Upper lobe of right lung (tissue), 1 donor: ENCODE data around the gene SAMD3. TPM values are rescaled to one million over a fixed set of nuclear protein-coding genes. Genes with fewer than 3 reads are reported as not detected.
"Not testable (repeated sequence)": the region's sequence is repeated elsewhere in the genome, so short reads cannot be mapped to it uniquely, and the experiment has no call there.

Source experiments
- ATAC-seq: fragments of 200-7000 bp; cut with Tn5 transposase; one replicate; pipeline ENCODE4 v1.9.1; 2020; ENCODE audit warnings: mild to moderate bottlenecking, moderate library complexity
- DNase-seq: peaks from one replicate; pipeline ENCODE4 v3.0.0-alpha.2; 2020
- H3K27ac ChIP-seq: fragments of 200-600 bp; one replicate; pipeline ENCODE4 v1.8.0; 2022
- H3K27me3 ChIP-seq: fragments of 200-600 bp; one replicate; pipeline ENCODE4 v1.8.0; 2022; ENCODE audit warnings: mild to moderate bottlenecking
- H3K36me3 ChIP-seq: fragments of 200-600 bp; one replicate; pipeline ENCODE4 v1.8.0; 2022
- H3K4me1 ChIP-seq: fragments of 200-600 bp; one replicate; pipeline ENCODE4 v1.8.0; 2022
- H3K4me3 ChIP-seq: fragments of 200-600 bp; one replicate; pipeline ENCODE4 v1.8.0; 2022; ENCODE audit warnings: mild to moderate bottlenecking
- H3K9me3 ChIP-seq: fragments of 200-600 bp; one replicate; pipeline ENCODE4 v1.8.0; 2022
- CTCF ChIP-seq: fragments of 200-600 bp; IDR thresholded peaks from one replicate; pipeline ENCODE4 v1.8.0; 2022; ENCODE audit warnings: antibody characterized with exemption
- intact Hi-C: fragments of 100-400 bp; cut with DNase I; formaldehyde crosslinking; loops from one replicate; pipeline ENCODE4 v1.11.0; 2022
- total RNA-seq: library from RNA; stranded (reverse); fragmentation: NEBNext Ultra II Directional; extraction: Animal tissue kit (Norgen Biotek cat#: 25700); gene quantifications from one replicate; pipeline ENCODE4 v1.2.1, GENCODE V29; 2021
- donor health status: DM: no; HTN: yes; CAD: no; lungs with severe emphysema.

The SAMD3 gene
- total RNA-seq, 1 donor from 2014 or later, result 5.2 TPM

DNA sequence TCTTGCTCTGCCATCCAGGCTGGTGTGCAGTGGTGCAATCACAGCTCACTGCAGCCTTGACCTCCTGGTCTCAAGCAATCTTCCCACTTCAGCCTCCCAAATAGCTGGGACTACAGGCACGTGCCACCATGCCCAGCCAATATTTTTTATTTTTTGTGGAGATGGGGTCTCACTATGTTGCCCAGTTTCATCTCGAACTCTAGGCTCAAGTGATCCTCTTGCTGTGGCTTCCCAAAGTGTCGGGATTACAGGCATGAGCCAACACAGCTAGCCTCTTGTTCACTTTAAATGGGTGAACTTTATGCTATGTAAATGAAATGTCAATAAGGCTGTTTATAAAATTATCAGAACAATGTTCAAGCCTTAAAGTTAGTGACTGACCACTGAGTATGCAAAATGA lies 37.1 kb downstream of the SAMD3 start:
- ATAC-seq, result no peak
- Histone ChIP-seq H3K4me3 (no peak overlapping the region), H3K27ac (no peak overlapping the region), H3K9me3 (no peaks in the 10 kb centered on the region), H3K27me3 (no peaks in the 10 kb centered on the region), H3K4me1 (no peaks in the 10 kb centered on the region), H3K36me3 (no peaks in the 10 kb centered on the region)
- intact Hi-C loops, result no loop called here
- TF ChIP-seq CTCF, result no peak
- no peak for DNase-seq

DNA sequence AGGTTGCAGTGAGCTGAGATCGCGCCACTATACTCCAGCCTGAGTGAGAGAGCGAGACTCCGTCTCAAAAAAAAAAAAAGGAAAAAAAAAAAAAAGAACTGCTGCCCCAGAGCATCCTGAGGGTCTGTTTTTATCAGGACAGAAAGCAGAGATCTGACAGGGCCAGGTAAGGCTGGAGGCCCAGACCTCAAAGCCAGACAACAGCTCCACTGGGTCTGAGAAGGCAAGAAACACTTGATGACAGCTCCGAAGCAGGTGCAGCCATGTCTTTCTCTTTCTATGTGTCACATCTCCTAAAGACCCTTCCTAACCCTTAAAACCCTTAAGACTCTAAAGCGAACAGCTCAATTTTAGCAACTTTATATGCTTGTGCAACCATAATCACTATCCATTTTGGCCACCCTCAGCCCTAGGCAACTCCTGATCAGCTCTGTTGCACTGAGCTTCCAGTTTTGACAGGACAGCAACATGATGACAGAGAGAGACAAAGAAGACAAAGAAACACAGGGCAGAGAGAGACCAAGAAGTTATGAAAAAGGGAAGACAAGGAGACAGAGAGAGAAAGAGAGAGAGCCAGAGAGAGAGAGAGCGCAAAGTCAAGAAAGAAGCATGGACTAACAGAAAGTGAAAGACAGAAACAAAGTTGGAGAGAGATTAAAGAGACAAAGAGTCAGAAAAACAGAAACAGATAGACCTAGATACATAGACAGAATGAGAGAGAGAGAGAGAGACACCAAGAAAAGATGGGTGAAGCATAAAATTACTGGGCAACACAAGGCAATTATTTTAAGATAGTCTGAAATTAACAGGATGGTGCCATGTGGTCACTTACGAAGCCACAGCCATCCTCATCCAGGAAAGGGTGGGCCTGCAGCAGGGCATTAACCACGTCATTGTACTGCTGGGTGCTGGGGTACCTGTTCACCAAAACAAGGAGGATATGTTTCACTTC lies 39.2 kb downstream of the SAMD3 start:
- no peak for DNase-seq
- TF ChIP-seq CTCF, result no peak
- no peak for ATAC-seq

GRCh38 chr6:130182466-130182865 lies 40.3 kb downstream of the SAMD3 start:
- Histone ChIP-seq H3K4me3 (no peak overlapping the region), H3K4me1 (no peaks in the 10 kb centered on the region), H3K9me3 (no peaks in the 10 kb centered on the region), H3K36me3 (no peaks in the 10 kb centered on the region), H3K27ac (no peak overlapping the region), H3K27me3 (no peaks in the 10 kb centered on the region)
- no peak for ATAC-seq
- intact Hi-C loops, result no loop called here
- no peak for TF ChIP-seq CTCF
- DNase-seq, result no peak

More for the DNA sequence above, 39.2 kb downstream of the SAMD3 start:
- no peaks in the 10 kb centered on the region for H3K4me1 ChIP-seq
- no peak overlapping the region for H3K27ac ChIP-seq
- no peaks in the 10 kb centered on the region for H3K36me3 ChIP-seq
- H3K4me3 ChIP-seq, result no peak overlapping the region
- H3K9me3 ChIP-seq, result no peaks in the 10 kb centered on the region
- intact Hi-C loops, result no loop called here
- no peaks in the 10 kb centered on the region for H3K27me3 ChIP-seq

GRCh38 chr6:130178692-130179091 lies 44.1 kb downstream of the SAMD3 start:
- no peak overlapping the region for H3K27ac ChIP-seq
- H3K4me3 ChIP-seq, result no peak overlapping the region
- no peak for TF ChIP-seq CTCF
- no peak for DNase-seq
- H3K4me1 ChIP-seq, result no peaks in the 10 kb centered on the region
- H3K9me3 ChIP-seq, result no peaks in the 10 kb centered on the region
- H3K36me3 ChIP-seq, result no peaks in the 10 kb centered on the region
- intact Hi-C loops, result no loop called here
- no peaks in the 10 kb centered on the region for H3K27me3 ChIP-seq
- peak; percentile 82 for ATAC-seq

- intact Hi-C loops, result no loop called here
- no peak for DNase-seq
- H3K9me3 ChIP-seq, result no peaks in the 10 kb centered on the region
Observed at GRCh38 chr6:130176378-130176777, 46.4 kb downstream of the SAMD3 start.

GRCh38 chr6:130173377-130174004 lies 49.3 kb downstream of the SAMD3 start:
- H3K4me1 ChIP-seq, H3K9me3 ChIP-seq, ATAC-seq, H3K27ac ChIP-seq, DNase-seq, H3K4me3 ChIP-seq, H3K27me3 ChIP-seq, H3K36me3 ChIP-seq, intact Hi-C loops: not testable (repeated sequence)

More at GRCh38 chr6:130176378-130176777, 46.4 kb downstream of the SAMD3 start:
- H3K36me3 ChIP-seq, result no peaks in the 10 kb centered on the region
- no peaks in the 10 kb centered on the region for H3K4me1 ChIP-seq
- TF ChIP-seq CTCF, result no peak
- ATAC-seq, result no peak
- H3K27ac ChIP-seq, result no peak overlapping the region
- H3K27me3 ChIP-seq, result no peaks in the 10 kb centered on the region
- H3K4me3 ChIP-seq, result no peak overlapping the region

- DNase-seq, intact Hi-C loops, H3K4me3 ChIP-seq, H3K4me1 ChIP-seq, H3K27ac ChIP-seq, H3K36me3 ChIP-seq, H3K27me3 ChIP-seq, ATAC-seq, H3K9me3 ChIP-seq: not testable (repeated sequence)
Observed at GRCh38 chr6:130170160-130170559, 52.6 kb downstream of the SAMD3 start.
